ENCODE results near the gene HLA-DPB1. TPM values are rescaled to one million over a fixed set of nuclear protein-coding genes. Genes with fewer than 3 reads are reported as not detected.

HLA-DPB1 gene
- total RNA-seq, 4 donors from 2014 or later = 10.0 to 68.0 (median 40.4) TPM

- Histone ChIP-seq H3K4me3 (no peak overlapping the region), H3K36me3 (no peaks in the 10 kb centered on the region), H3K9me3 (no peaks in the 10 kb centered on the region), H3K27ac (no peak overlapping the region), H3K4me1 (no peaks in the 10 kb centered on the region), H3K27me3 (no peaks in the 10 kb centered on the region)
- in situ Hi-C loops (cut with MboI; ENCODE audit: low pct_ligation_motif_present in 1 of 4, low pct_unique_long_range_greater_than_20kb in 1 of 4, low sequenced_read_pairs in 3 of 4) = no loop called here
- WGBS, 2 donors (ENCODE audit: low coverage in 1 of 2) = 98% methylated on average over 3 of the region's 3 CpGs; no CpG with 5 or more reads in 1 of the 2 donors
- intact Hi-C loops (cut with DNase I; ENCODE audit: low total_unique reads) = no loop called here
- TF ChIP-seq EP300 (IDR thresholded peaks at IDR 0.05; ENCODE audit: low read depth) (no peak), POLR2A (IDR thresholded peaks at IDR 0.05) (no peak), POLR2AphosphoS5 (IDR thresholded peaks at IDR 0.05) (no peak), CTCF (IDR thresholded peaks at IDR 0.05) (no peak)
- no peak for DNase-seq
These were observed 8.8 kb upstream of the HLA-DPB1 start for GRCh38 chr6:33066917-33067521.

- 90 to 91% methylated on average over 4 to 10 of the region's 10 CpGs for WGBS, 2 donors (ENCODE audit: low coverage in 1 of 2)
- no peak for DNase-seq
- Histone ChIP-seq H3K27ac (no peak overlapping the region), H3K4me1 (no peaks in the 10 kb centered on the region), H3K4me3 (no peak overlapping the region), H3K27me3 (no peaks in the 10 kb centered on the region), H3K36me3 (no peaks in the 10 kb centered on the region), H3K9me3 (no peaks in the 10 kb centered on the region)
- TF ChIP-seq EP300 (IDR thresholded peaks at IDR 0.05; ENCODE audit: low read depth) (no peak), POLR2A (IDR thresholded peaks at IDR 0.05) (no peak), POLR2AphosphoS5 (IDR thresholded peaks at IDR 0.05) (no peak), CTCF (IDR thresholded peaks at IDR 0.05) (no peak)
- intact Hi-C loops (cut with DNase I; ENCODE audit: low total_unique reads) (no loop called here), in situ Hi-C loops (cut with MboI; ENCODE audit: low pct_ligation_motif_present in 1 of 4, low pct_unique_long_range_greater_than_20kb in 1 of 4, low sequenced_read_pairs in 3 of 4) (no loop called here)
These were observed 6.6 kb upstream of the HLA-DPB1 start for GRCh38 chr6:33069021-33069738.

GRCh38 chr6:33070909-33071308, 4.9 kb upstream of the HLA-DPB1 start:
- no peak overlapping the region for H3K4me3 ChIP-seq
- TF ChIP-seq POLR2AphosphoS5 (IDR thresholded peaks at IDR 0.05) = no peak
- in situ Hi-C loops (cut with MboI; ENCODE audit: low pct_ligation_motif_present in 1 of 4, low pct_unique_long_range_greater_than_20kb in 1 of 4, low sequenced_read_pairs in 3 of 4) (loop anchor here in 1 of 4 donors (10.0 kb wide), 1 partner anchor 56 kb away; no protein-coding TSS in a partner anchor), intact Hi-C loops (cut with DNase I; ENCODE audit: low total_unique reads) (no loop called here)
- no peaks in the 10 kb centered on the region for H3K27me3 ChIP-seq
- H3K4me1 ChIP-seq = no peaks in the 10 kb centered on the region
- no peaks in the 10 kb centered on the region for H3K36me3 ChIP-seq
- no peak overlapping the region for H3K27ac ChIP-seq
- DNase-seq = no peak
- H3K9me3 ChIP-seq = no peaks in the 10 kb centered on the region
- 66 to 68% methylated on average over 2 of the region's 2 CpGs for WGBS, 2 donors (ENCODE audit: low coverage in 1 of 2)

GRCh38 chr6:33071569-33071968, 4.2 kb upstream of the HLA-DPB1 start:
- Histone ChIP-seq H3K36me3 (no peaks in the 10 kb centered on the region), H3K9me3 (no peaks in the 10 kb centered on the region), H3K4me3 (peak overlapping the region in 1 of 4 donors; percentile 40), H3K27ac (no peak overlapping the region), H3K4me1 (no peaks in the 10 kb centered on the region), H3K27me3 (no peaks in the 10 kb centered on the region)
- TF ChIP-seq CTCF (IDR thresholded peaks at IDR 0.05) (no peak), POLR2AphosphoS5 (IDR thresholded peaks at IDR 0.05) (no peak), EP300 (IDR thresholded peaks at IDR 0.05; ENCODE audit: low read depth) (no peak), POLR2A (IDR thresholded peaks at IDR 0.05) (no peak)
- in situ Hi-C loops (cut with MboI; ENCODE audit: low pct_ligation_motif_present in 1 of 4, low pct_unique_long_range_greater_than_20kb in 1 of 4, low sequenced_read_pairs in 3 of 4) (loop anchor here in 1 of 4 donors (10.0 kb wide), 1 partner anchor 57 kb away; no protein-coding TSS in a partner anchor), intact Hi-C loops (cut with DNase I; ENCODE audit: low total_unique reads) (no loop called here)
- WGBS, 2 donors (ENCODE audit: low coverage in 1 of 2) = 57 to 65% methylated on average over 6 of the region's 6 CpGs
- DNase-seq = no peak
